A673 (cell line): Measurements from ENCODE around the gene FBXO48.

ENCODE experiments used
- CTCF ChIP-seq: fragments of 300-800, 200-600 bp; sonication (generic); conservative IDR thresholded peaks from 2 replicates; pipeline ENCODE4 v1.5.1; 2017; ENCODE audit warnings: low read depth, mild to moderate bottlenecking, antibody characterized with exemption, low read length, moderate library complexity, mixed read lengths
- EZH2 ChIP-seq: fragments of 200-600 bp; sonication (generic); IDR thresholded peaks from 2 replicates; pipeline ENCODE4 v1.6.1; 2017; ENCODE audit warnings: borderline replicate concordance, low read depth, mild to moderate bottlenecking, mixed read lengths, antibody characterized with exemption, low read length; ENCODE audit not compliant: poor library complexity, severe bottlenecking

GRCh38 chr2:68475110-68475509 is 8.0 kb upstream of the FBXO48 start:
- TF ChIP-seq CTCF (no peak), EZH2 (no peak)
